Ecto neural progenitor cell (in vitro differentiated cells): ENCODE results near the gene MED9.
"Not testable (repeated sequence)": the region's sequence is repeated elsewhere in the genome, so short reads cannot be mapped to it uniquely, and the experiment has no call there.

Experiments used
- DNase-seq: peaks from one replicate; pipeline ENCODE4 v3.0.0-alpha.2; 2018; ENCODE audit warnings: low spot score

Gene MED9

GRCh38 chr17:17455173-17455572 is 21.6 kb upstream of the MED9 start:
- no peak for DNase-seq

DNA sequence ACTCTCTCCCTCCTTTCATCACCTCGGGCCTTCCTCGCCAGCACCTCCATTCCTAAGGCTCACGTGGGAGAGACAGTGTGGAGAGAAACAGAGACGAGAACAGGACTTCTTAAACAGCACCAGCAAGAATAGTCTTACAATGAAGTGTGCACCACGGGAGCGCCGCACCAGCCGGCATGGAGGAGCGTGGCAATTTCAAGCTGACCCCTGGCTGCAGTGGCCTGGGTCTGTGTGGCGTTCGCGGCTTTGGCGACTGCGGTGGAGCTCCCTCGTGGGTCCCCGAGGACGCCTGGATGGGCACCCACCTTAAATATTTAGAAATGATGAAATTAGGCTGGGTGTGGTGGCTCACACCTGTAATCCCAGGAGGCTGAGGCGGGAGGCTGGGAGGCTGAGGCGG is 20.5 kb upstream of the MED9 start:
- no peak for DNase-seq

DNA sequence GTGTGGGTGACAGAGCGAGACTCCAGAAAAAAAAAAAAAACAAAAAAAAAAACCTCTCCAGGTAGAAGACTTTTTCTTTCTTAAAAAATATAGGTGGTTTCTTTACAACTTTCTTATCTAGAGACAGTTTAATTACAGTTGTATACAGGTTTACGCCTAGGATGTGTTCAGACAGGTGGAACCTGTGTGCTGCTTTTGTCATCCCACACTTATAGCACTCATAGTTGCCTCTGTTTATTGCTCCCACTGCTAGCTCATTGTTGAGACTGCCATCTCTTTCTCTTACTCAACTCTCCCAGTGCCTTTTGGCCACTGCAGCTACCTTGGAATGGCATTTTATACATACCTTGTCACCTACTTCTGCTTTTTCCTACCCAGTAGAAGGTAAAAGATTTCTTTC is 19.1 kb upstream of the MED9 start:
- no peak for DNase-seq

DNA sequence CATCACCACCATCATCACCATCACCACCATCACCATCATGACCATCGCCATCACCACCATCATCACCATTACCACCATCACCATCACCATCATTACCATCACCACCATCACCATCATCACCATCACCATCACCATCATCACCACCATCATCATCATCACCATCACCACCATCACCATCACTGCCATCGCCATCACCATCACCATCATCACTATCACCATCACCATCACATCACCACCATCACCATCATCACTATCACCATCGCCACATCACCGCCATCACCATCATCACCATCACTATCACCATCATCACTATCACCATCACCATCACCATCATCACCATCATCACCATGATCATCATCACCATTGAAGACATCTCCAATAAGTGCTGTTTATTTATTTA is 16.8 kb upstream of the MED9 start:
- no peak for DNase-seq

DNA sequence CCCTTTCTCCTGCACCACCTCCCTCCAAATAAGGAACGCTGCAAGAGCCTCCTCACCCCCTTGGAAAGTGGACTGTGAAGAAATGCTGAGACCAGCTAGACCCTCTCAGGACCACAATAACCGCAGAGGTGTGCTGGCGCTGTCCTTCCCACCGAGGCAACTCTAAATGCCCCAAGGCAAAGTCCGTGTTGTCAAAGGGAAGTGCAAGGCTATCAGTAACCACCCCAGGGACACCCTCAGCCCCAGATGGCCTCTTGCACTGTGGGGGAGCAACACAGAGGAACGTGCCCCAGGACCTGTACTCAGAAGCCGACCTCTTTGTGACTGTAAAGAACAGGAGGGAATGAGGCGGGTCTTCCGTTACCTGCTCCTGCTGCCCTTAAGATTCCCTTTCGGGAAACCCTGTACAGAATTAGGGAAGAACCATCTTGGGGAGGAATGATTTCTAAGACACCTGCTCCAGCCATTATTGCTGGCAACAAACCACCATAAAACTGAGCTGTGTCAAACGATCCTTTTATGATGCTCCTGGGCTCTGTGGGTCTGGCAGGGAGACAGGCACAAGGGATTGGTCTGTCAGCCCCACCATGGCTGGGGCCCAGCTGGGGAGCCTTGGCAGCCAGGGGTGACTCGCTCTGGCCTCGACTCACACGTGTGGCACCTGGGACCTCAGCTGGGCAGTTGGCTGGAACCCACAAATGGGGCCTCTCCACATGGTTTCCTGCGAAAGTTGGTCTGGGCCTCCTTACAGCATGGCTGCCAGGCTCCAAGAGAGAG is 14.6 kb upstream of the MED9 start:
- DNase-seq: no peak

- no peak for DNase-seq
These were observed 13.0 kb upstream of the MED9 start for GRCh38 chr17:17463821-17464220.

GRCh38 chr17:17465878-17466277 is 10.9 kb upstream of the MED9 start:
- not testable (repeated sequence) for DNase-seq

DNA sequence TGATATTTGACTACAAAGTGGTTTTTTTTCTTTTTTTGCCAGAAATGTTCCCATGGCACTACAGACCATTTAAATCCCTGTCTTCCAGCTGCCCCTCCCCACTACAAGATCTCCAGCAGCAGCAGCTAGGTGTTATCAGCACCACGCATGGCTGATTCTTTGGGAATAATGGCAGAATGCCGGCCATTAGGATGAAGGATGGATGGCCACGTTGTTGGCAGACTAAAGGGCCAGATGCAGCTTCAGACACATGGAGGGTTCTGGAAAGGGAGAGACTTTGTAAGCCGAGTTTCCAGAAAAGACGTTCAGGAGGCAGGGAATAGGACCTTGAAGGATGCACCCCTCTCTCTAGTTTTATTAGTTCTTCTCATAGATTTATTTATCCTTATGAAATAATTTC is 10.3 kb upstream of the MED9 start:
- DNase-seq: no peak

- no peak for DNase-seq
These were observed 9.8 kb upstream of the MED9 start for GRCh38 chr17:17467016-17467415.

DNA sequence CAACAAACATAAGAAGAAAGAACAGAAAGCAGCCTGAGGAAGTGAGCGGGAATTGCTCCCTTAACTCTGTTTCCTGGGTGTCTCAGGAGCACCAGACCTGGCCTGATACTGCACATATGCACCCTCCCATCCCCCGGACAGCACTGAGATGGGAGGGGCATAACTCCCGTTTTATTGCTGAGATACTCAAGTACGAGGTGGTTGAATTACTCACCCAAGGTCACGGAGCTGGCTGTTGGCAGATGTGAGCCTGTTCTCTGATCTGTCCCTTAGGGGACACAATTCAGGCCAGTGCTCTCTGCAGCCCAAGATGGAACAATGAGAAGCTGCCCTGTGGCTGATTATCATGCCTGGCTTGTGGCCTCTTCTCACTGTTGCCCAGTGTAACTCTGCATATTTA is 9.1 kb upstream of the MED9 start:
- no peak for DNase-seq

DNA sequence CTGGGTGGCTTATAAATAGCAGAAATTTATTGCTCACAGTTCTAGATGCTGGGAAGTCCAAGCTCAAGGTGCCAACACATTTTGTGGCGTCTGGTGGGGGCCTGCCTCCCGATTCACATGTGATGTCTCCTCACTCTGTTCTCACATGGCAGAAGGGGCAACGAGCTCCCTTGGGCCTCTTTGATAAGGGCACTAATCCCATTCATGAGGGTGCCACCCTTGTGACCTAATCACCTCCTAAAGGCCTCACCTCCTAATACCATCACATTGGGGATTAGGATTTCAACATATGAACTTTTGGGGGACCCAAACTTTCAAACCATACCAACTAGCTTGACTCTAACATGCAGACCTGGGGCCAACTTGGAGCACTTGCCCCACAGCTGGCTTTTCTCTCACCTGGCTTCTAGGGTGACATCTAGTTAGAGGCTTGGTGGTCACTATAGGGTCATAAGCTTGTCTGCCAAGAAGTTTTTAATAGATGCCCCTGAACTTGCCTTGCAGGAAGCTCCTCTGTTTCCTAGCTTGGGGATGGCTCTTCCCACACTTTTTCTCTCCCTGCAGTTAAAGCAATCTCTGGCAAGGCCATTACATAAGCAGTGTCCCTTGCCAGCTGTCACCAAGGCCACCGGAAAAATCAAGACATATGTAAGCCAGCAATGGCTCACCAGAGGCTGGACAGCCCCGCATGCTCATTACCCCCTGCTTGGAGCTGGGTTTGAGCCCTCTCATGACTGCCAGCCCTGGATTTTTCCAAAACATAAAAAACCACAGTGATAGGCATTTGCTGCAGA is 8.4 kb upstream of the MED9 start:
- no peak for DNase-seq

DNA sequence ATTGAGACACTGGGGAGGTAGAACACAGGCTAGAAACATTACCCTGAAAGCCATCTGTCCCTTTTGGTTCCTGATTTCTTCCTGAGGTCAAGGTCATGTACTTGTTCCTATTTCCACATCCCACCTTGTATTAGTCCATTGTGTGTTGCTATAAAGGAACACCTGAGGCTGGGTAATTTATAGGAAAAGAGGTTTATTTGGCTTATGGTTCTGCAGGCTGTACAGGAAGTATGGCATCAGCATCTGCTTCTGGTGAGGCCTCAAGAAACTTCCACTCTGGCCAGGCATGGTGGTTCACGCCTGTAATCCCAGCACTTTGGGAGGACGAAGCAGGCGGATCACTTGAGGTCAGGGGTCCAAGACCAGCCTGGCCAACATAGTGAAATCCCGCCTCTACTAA is 7.4 kb upstream of the MED9 start:
- no peak for DNase-seq

DNA sequence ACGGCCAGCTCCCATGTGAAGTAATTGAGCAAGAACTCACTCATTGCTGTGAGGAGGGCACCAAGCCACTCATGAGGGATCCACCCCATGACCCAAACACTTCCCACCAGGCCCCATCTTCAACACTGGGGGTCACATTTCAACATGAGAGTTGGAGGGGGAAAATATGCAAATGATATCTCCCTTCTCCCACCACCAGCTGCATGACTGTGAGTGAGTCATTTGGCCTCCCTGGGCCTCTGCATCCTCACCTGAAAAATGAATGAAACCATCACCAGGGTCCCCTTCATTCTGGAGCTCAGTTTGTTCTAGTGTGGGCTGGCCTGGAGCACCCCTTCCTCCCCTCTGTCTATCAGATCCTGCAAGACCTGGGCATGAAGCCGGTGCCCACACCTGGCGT is 6.8 kb upstream of the MED9 start:
- no peak for DNase-seq

DNA sequence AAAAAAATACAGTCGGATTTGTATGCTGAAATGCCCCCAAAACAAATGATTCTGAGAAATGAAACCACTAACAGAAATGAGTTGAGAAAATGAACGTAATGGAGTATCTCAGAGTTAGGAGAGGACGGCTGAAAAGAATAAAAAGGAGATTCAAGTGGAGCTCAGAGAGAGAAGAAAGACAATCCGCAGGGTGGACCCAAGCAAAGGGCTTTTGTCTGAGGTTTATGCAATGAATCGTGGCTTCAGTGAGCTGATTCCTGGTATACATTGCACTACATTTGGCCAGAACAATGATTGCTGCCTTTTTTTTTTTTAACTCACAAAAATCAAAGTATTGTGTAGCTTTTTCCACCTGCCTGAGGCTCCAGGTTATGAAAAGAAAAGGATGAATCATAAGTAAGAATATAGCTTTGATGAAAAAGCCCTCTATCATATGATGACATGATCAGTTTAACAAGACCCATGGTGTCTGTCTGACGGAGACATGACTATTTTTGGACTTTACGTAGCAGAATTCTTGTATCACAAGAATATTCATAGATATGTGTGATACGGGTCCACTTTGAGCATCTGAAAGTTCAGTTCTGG is 4.4 kb upstream of the MED9 start:
- DNase-seq: no peak

GRCh38 chr17:17474341-17474740 is 2.5 kb upstream of the MED9 start:
- no peak for DNase-seq

- DNase-seq: no peak
These were observed 2.4 kb downstream of the MED9 start for GRCh38 chr17:17479209-17479608.

GRCh38 chr17:17480593-17481148 is 3.9 kb downstream of the MED9 start:
- DNase-seq: no peak

GRCh38 chr17:17481860-17482259 is 5.1 kb downstream of the MED9 start:
- DNase-seq: no peak

- DNase-seq: no peak
These were observed 7.7 kb downstream of the MED9 start for GRCh38 chr17:17484451-17484899.

DNA sequence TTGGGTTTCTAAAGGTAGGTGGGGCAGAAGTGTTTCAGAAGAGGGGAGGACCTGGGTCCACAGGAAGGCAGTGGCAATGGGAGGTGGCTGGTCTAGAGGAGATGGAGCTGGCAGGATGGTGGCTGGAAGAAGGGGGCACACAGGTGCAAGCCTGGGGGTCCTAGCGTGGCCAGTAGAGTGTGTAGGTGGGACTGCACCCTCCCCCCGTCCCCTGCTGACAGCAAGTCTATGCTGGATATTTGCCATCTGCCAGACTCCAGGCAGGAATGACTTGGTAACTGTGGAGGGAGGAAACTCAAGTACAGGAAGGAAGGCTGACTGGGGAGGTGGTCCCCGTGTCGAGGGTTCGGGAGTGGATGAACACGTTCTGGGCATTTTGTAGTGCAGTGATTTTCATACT is 8.6 kb downstream of the MED9 start:
- no peak for DNase-seq

- not testable (repeated sequence) for DNase-seq
These were observed 9.6 kb downstream of the MED9 start for GRCh38 chr17:17486416-17486815.

DNA sequence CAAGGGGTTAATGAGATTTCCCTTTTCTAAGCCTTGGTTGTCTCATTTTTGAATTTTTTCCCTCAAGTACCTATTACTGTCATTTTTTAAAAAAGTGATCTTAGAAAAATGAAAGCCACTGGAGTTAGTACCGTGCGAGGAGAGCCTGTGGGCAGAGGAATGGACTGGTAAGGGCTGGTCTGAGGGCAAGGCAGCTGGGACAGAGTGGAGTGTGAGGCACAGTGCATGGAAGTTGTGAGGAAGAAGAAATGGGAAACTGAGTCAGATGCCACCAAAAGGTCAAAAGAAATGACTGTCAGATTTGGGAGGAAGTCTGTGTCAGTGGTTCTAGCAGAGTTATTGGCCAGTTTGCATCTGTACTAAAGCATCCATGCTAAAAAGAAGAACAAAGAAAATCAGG is 11.2 kb downstream of the MED9 start:
- DNase-seq: no peak

DNA sequence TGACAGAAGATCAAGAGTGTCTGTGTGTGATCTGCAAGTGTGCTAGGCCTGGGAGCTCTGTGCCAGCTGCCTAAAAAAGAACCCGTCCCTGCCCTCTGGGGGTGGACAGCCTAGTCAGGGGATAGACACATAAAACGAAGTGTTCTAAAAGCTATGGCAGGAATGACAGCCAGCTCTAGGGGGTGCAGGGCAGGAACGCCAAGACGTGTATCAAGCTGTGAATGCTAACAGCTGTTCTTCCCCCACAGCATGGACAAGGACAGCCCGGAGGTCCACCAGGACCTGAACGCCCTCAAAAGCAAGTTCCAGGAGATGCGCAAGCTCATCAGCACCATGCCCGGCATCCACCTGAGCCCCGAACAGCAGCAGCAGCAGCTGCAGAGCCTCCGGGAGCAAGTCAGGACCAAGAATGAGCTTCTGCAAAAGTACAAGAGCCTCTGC is 14.3 kb downstream of the MED9 start:
- no peak for DNase-seq
